ENCODE data around the gene RERE.

- TF ChIP-seq, protein P1, sequence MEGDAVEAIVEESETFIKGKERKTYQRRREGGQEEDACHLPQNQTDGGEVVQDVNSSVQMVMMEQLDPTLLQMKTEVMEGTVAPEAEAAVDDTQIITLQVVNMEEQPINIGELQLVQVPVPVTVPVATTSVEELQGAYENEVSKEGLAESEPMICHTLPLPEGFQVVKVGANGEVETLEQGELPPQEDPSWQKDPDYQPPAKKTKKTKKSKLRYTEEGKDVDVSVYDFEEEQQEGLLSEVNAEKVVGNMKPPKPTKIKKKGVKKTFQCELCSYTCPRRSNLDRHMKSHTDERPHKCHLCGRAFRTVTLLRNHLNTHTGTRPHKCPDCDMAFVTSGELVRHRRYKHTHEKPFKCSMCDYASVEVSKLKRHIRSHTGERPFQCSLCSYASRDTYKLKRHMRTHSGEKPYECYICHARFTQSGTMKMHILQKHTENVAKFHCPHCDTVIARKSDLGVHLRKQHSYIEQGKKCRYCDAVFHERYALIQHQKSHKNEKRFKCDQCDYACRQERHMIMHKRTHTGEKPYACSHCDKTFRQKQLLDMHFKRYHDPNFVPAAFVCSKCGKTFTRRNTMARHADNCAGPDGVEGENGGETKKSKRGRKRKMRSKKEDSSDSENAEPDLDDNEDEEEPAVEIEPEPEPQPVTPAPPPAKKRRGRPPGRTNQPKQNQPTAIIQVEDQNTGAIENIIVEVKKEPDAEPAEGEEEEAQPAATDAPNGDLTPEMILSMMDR (IDR thresholded peaks at IDR 0.05): no peak
- TF ChIP-seq POLR2A (IDR thresholded peaks at IDR 0.05): no peak
Observed at GRCh38 chr1:8552820-8553397, 264.5 kb downstream of the RERE start.

Data from uterus (tissue), 2 donors.